SK-N-SH (cell line): ENCODE data around the gene COX10. TPM values are rescaled to one million over a fixed set of nuclear protein-coding genes. Genes with fewer than 3 reads are reported as not detected.
"Not testable (repeated sequence)": the region's sequence is repeated elsewhere in the genome, so short reads cannot be mapped to it uniquely, and the experiment has no call there.

Experiments
- CTCF ChIA-PET: fragments of 300-600, 350-600 bp; formaldehyde crosslinking; extraction: SDS; loops from one replicate; lab custom pipeline; 2021; lab: Yijun Ruan, JAX
- POLR2A ChIA-PET: fragments of 350-600 bp; sonication (Branson Sonifier 250); formaldehyde crosslinking; extraction: SDS; loops from one replicate; lab custom pipeline; 2020; ENCODE audit warnings: antibody characterized with exemption, inconsistent platforms; lab: Yijun Ruan, JAX
- DNase-seq: peaks from one replicate; pipeline ENCODE4 v3.0.0; 2012
- H2AFZ ChIP-seq: fragments of 200-600 bp; sonication (generic); 2 replicates; pipeline ENCODE4 v1.8.1; 2016; ENCODE audit warnings: antibody characterized with exemption, mild to moderate bottlenecking, low read depth
- H3F3A ChIP-seq: fragments of 200-600 bp; sonication (generic); replicated peaks from 2 replicates; pipeline ENCODE3; 2016; ENCODE audit warnings: antibody characterized with exemption, mild to moderate bottlenecking; ENCODE audit not compliant: insufficient read depth
- H3K27ac ChIP-seq, 2 experiments: fragments of 200-500 bp in 1 of 2; fragments of 200-600 bp in 1 of 2; sonication (Bioruptor generic) in 1 of 2; sonication (generic), shearing (Covaris generic) in 1 of 2; 2 replicates each; pipeline versions ENCODE4 v1.5.1 to v1.6.1; 2014 to 2016; ENCODE audit warnings: low read depth in 2 of 2, inconsistent platforms in 1 of 2, low read length in 1 of 2, mild to moderate bottlenecking in 1 of 2, mixed read lengths in 1 of 2
- H3K27me3 ChIP-seq: fragments of 200-600 bp; sonication (generic), shearing (Covaris generic); 2 replicates; pipeline ENCODE4 v1.6.1; 2016; ENCODE audit warnings: mixed run types; ENCODE audit not compliant: insufficient read depth
- H3K36me3 ChIP-seq, 2 experiments: fragments of 200-500 bp in 1 of 2; fragments of 200-600 bp in 1 of 2; sonication (Bioruptor generic) in 1 of 2; sonication (generic) in 1 of 2; replicated peaks in 1 of 2; 2 replicates each; pipeline versions ENCODE3 to v1.5.1; 2014 to 2016; ENCODE audit warnings: low read length in 1 of 2, mild to moderate bottlenecking in 1 of 2; ENCODE audit not compliant: insufficient read depth in 2 of 2, control insufficient read depth in 1 of 2
- H3K4me1 ChIP-seq, 2 experiments: fragments of 200-500 bp in 1 of 2; fragments of 200-600 bp in 1 of 2; sonication (Bioruptor generic) in 1 of 2; sonication (generic), shearing (Covaris generic) in 1 of 2; 2 replicates each; pipeline versions ENCODE4 v1.5.1 to v1.6.1; 2014 to 2016; ENCODE audit warnings: low read depth in 1 of 2, low read length in 1 of 2, mixed run types in 1 of 2; ENCODE audit not compliant: insufficient read depth in 2 of 2, control insufficient read depth in 1 of 2
- H3K4me2 ChIP-seq: fragments of 200-600 bp; sonication (generic), shearing (Covaris generic); 2 replicates; pipeline ENCODE4 v1.6.1; 2017; ENCODE audit warnings: mixed run types
- H3K4me3 ChIP-seq, 2 experiments: fragments of 200-500 bp in 1 of 2; fragments of 200-600 bp in 1 of 2; sonication (Bioruptor generic) in 1 of 2; sonication (generic), shearing (Covaris generic) in 1 of 2; 2 replicates each; pipeline versions ENCODE4 v1.5.1 to v1.8.1; 2014 to 2016; ENCODE audit warnings: low read depth in 2 of 2, inconsistent platforms in 1 of 2, low read length in 1 of 2, mild to moderate bottlenecking in 1 of 2, mixed read lengths in 1 of 2, moderate library complexity in 1 of 2
- H3K79me2 ChIP-seq: fragments of 200-600 bp; sonication (generic); 2 replicates; pipeline ENCODE4 v1.8.1; 2017; ENCODE audit warnings: mild to moderate bottlenecking; ENCODE audit not compliant: insufficient read depth
- H3K9ac ChIP-seq: fragments of 200-600 bp; sonication (generic); 2 replicates; pipeline ENCODE4 v1.6.1; 2017; ENCODE audit warnings: mixed run types
- H3K9me2 ChIP-seq: fragments of 200-600 bp; sonication (generic); 2 replicates; pipeline ENCODE4 v1.6.1; 2017; ENCODE audit warnings: mixed run types
- H3K9me3 ChIP-seq: fragments of 200-600 bp; sonication (generic); 2 replicates; pipeline ENCODE4 v1.6.1; 2017; ENCODE audit warnings: mixed run types, mild to moderate bottlenecking, moderate library complexity
- H4K20me1 ChIP-seq: fragments of 200-600 bp; sonication (generic); 2 replicates; pipeline ENCODE4 v1.6.1; 2017; ENCODE audit warnings: mild to moderate bottlenecking, mixed run types; ENCODE audit not compliant: insufficient read depth
- CHD2 ChIP-seq: fragments of 150-350 bp; IDR thresholded peaks from 2 replicates; pipeline ENCODE4 v1.6.1; 2018; ENCODE audit warnings: low read length; ENCODE audit not compliant: partially characterized antibody
- ELF1 ChIP-seq: IDR thresholded peaks from 2 replicates; pipeline ENCODE4 v1.4.0; 2012
- FOXM1 ChIP-seq: IDR thresholded peaks from 2 replicates; pipeline ENCODE4 v1.4.0; 2012; ENCODE audit warnings: low read depth, mild to moderate bottlenecking
- GABPA ChIP-seq: IDR thresholded peaks from 2 replicates; pipeline ENCODE4 v1.4.0; 2012; ENCODE audit warnings: low read depth, mild to moderate bottlenecking
- IRF3 ChIP-seq: fragments of 150-350 bp; IDR thresholded peaks from 2 replicates; pipeline ENCODE4 v1.6.1; 2016; ENCODE audit warnings: mild to moderate bottlenecking, low read depth, low read length
- MAX ChIP-seq: IDR thresholded peaks from 2 replicates; pipeline ENCODE4 v1.4.0; 2012; ENCODE audit warnings: low read depth
- MEF2A ChIP-seq: IDR thresholded peaks from 2 replicates; pipeline ENCODE4 v1.4.0; 2012; ENCODE audit warnings: low read depth, borderline replicate concordance
- NFIC ChIP-seq: IDR thresholded peaks from 2 replicates; pipeline ENCODE4 v1.4.0; 2012; ENCODE audit warnings: borderline replicate concordance
- RAD21 ChIP-seq: IDR thresholded peaks from 2 replicates; pipeline ENCODE4 v1.6.1; 2012; ENCODE audit warnings: mild to moderate bottlenecking, low read length
- RFX5 ChIP-seq: IDR thresholded peaks from 2 replicates; pipeline ENCODE4 v1.6.1; 2012; ENCODE audit warnings: mild to moderate bottlenecking, improper control_type of control experiment, low read length
- SIN3A ChIP-seq: IDR thresholded peaks from 2 replicates; pipeline ENCODE4 v1.6.1; 2012; ENCODE audit warnings: low read depth, mild to moderate bottlenecking, low read length, moderate library complexity, borderline replicate concordance
- TCF12 ChIP-seq: IDR thresholded peaks from 2 replicates; pipeline ENCODE4 v1.4.0; 2012
- USF2 ChIP-seq: fragments of 150-350 bp; IDR thresholded peaks from 2 replicates; pipeline ENCODE4 v1.6.1; 2017; ENCODE audit warnings: antibody characterized with exemption, low read length, low read depth, borderline replicate concordance
- YY1 ChIP-seq: IDR thresholded peaks from 2 replicates; pipeline ENCODE4 v1.4.0; 2012; ENCODE audit warnings: low read depth, mild to moderate bottlenecking
- WGBS: methylation state at CpG from one replicate; pipeline ENCODE4 v1.1.6; 2017; ENCODE audit warnings: low lambda C conversion rate; 5-methylcytosine and 5-hydroxymethylcytosine counted together
- polyA plus RNA-seq, 3 experiments: library from polyadenylated mRNA; depleted of rRNA; stranded (reverse); fragments of >200 nt; gene quantifications; 2 replicates each; pipeline ENCODE4 v1.2.3, GENCODE V29; 2012
- TF ChIP-seq, protein P1 (sequence below): IDR thresholded peaks from 2 replicates; pipeline ENCODE4; 2012
- TF ChIP-seq, protein P2 (sequence below): IDR thresholded peaks from 2 replicates; pipeline ENCODE4 v1.4.0; 2012; ENCODE audit warnings: low read depth, borderline replicate concordance

The COX10 gene
- polyA plus RNA-seq, 1 of the 3 experiments (the other 2 are of a cell fraction): 8.7 TPM

DNA sequence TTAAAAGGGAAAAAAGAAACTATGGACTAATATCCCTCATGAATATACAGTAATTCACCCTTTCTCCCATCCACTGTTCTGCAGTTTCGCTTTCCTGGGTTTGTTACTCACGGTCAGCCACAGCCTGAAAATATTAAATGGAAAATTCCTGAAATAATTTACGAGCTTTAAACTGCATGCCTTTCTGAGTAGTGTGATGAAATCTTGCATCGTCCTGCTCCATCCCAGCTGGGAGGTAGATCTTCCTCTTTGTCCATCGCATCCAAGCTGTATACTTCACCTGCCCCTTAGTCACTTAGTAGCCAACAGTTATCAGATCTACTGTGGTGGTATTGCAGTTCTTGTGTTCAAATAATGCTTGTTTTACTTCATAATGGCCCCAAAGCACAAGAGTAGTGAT, 39.5 kb upstream of the COX10 start:
- WGBS: 62% methylated on average over 2 of the region's 5 CpGs

DNA sequence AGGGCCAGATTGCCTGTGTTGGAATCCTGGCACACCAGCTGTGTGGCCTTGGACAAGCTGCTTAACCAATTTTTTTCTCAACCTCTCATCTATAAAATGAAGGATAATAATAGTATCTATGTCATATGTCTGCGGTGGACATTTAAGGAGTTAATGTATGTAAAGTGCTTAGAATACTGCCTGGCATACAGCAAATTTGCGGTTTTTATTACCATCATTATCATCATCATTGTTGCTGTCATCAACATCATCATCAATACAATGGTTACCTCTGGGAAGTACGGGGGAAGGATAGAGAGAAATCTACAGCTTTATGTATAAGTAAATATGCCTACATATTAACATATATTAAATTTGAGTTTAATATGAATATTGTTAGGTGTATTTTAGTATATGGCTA, 37.1 kb upstream of the COX10 start:
- H3K9me2 ChIP-seq: no peaks in the 10 kb centered on the region
- no peaks in the 10 kb centered on the region for H4K20me1 ChIP-seq
- H3K4me2 ChIP-seq: no peak overlapping the region
- no peak overlapping the region for H2AFZ ChIP-seq
- H3F3A ChIP-seq: peaks cover 6% of the 10 kb centered on the region
- no peak overlapping the region for H3K9ac ChIP-seq
- no peak for TF ChIP-seq TCF12
- TF ChIP-seq RFX5: no peak
- TF ChIP-seq, protein P1, sequence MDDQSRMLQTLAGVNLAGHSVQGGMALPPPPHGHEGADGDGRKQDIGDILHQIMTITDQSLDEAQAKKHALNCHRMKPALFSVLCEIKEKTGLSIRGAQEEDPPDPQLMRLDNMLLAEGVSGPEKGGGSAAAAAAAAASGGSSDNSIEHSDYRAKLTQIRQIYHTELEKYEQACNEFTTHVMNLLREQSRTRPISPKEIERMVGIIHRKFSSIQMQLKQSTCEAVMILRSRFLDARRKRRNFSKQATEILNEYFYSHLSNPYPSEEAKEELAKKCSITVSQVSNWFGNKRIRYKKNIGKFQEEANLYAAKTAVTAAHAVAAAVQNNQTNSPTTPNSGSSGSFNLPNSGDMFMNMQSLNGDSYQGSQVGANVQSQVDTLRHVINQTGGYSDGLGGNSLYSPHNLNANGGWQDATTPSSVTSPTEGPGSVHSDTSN: no peak
- no peak for TF ChIP-seq YY1
- TF ChIP-seq MEF2A: no peak
- no peak for TF ChIP-seq RAD21
- no peak for TF ChIP-seq USF2
- TF ChIP-seq SIN3A: no peak
- H3K9me3 ChIP-seq: no peaks in the 10 kb centered on the region
- CTCF ChIA-PET: no interaction called here
- no peaks in the 10 kb centered on the region for H3K79me2 ChIP-seq
- POLR2A ChIA-PET: no interaction called here
- no peak overlapping the region for H3K27ac ChIP-seq
- no peaks in the 10 kb centered on the region for H3K27me3 ChIP-seq
- H3K36me3 ChIP-seq: peaks cover 24 to 28% of the 10 kb centered on the region in 2 experiments
- H3K4me3 ChIP-seq: no peak overlapping the region
- H3K4me1 ChIP-seq: no peaks in the 10 kb centered on the region
- DNase-seq: no peak
- 96% methylated on average over 3 of the region's 3 CpGs for WGBS

More for the DNA sequence above, 39.5 kb upstream of the COX10 start:
- H3K4me2 ChIP-seq, DNase-seq, H3K9ac ChIP-seq, H3K27me3 ChIP-seq, H3K79me2 ChIP-seq, H3K9me3 ChIP-seq, H3F3A ChIP-seq, H2AFZ ChIP-seq, H3K9me2 ChIP-seq, H4K20me1 ChIP-seq, POLR2A ChIA-PET, H3K4me3 ChIP-seq, CTCF ChIA-PET, H3K4me1 ChIP-seq, H3K27ac ChIP-seq: not testable (repeated sequence)
- peaks cover 24 to 26% of the 10 kb centered on the region in 2 experiments for H3K36me3 ChIP-seq

DNA sequence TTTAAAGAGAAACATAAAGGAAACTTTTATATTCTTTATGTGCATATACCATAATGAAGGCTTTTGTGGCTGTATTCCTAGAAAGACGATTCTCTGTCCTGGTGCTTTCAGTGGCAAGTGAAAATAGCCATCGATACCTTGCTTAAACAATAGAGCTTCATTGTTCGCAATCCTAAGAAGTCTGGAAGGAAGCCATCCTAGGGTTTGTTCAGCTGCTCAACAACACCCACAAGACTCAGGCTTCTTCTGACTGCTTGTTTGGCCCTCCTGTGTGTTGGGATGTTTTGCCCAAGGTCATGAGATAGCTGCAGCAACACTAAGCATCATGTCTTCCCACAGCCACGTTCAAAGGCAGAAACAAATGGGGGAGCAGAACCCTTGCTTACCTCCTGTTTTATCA, 36.1 kb upstream of the COX10 start:
- ChIA-PET CTCF (no interaction called here), POLR2A (no interaction called here)
- Histone ChIP-seq H3K36me3 (peaks cover 24 to 28% of the 10 kb centered on the region in 2 experiments), H3K4me3 (no peak overlapping the region), H3K27ac (no peak overlapping the region), H3K79me2 (no peaks in the 10 kb centered on the region), H4K20me1 (no peaks in the 10 kb centered on the region), H3K9ac (no peak overlapping the region), H3K4me2 (no peak overlapping the region), H3K9me3 (no peaks in the 10 kb centered on the region), H3K9me2 (no peaks in the 10 kb centered on the region), H2AFZ (no peak overlapping the region), H3K27me3 (no peaks in the 10 kb centered on the region), H3F3A (peaks cover 6% of the 10 kb centered on the region), H3K4me1 (no peaks in the 10 kb centered on the region)
- no peak for DNase-seq
- TF ChIP-seq CHD2: no peak
- no peak for TF ChIP-seq GABPA
- no peak for TF ChIP-seq ELF1
- TF ChIP-seq, protein P2, sequence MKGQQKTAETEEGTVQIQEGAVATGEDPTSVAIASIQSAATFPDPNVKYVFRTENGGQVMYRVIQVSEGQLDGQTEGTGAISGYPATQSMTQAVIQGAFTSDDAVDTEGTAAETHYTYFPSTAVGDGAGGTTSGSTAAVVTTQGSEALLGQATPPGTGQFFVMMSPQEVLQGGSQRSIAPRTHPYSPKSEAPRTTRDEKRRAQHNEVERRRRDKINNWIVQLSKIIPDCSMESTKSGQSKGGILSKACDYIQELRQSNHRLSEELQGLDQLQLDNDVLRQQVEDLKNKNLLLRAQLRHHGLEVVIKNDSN: no peak
- no peak for TF ChIP-seq MAX
- TF ChIP-seq NFIC: no peak
- TF ChIP-seq IRF3: no peak
- TF ChIP-seq FOXM1: no peak
- TF ChIP-seq SIN3A: no peak
- 85% methylated on average over 4 of the region's 4 CpGs for WGBS
